ENCODE results near the gene OR9I1. TPM values are rescaled to one million over a fixed set of nuclear protein-coding genes. Genes with fewer than 3 reads are reported as not detected.

OR9I1 gene
- total and polyA plus RNA-seq, 8 donors, result not detected

DNA sequence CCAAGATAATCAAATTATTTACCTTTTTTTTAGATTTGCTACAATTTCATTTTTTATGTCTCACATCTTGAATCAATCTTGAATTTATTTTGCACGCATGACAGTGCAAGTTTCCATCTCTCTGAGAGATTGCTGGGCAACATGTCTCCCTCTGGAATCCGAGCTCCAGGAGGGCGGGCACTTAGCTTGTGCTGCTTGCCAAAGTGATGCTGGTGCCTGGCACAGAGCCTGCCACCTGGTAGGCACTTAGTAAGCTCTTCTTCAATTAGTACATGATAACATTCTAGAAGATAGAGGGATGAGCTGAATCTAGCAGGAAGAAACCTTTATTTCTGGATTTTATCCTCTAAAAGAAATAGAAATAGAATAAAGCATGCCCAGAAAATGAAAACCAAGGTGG lies 27.5 kb upstream of the OR9I1 start:
- WGBS, 5 donors, result 66 to 77% (median 72%) methylated on average over 3 of the region's 3 CpGs
- H3K27ac ChIP-seq, result no peak overlapping the region
- H3K27me3 ChIP-seq, result no peaks in the 10 kb centered on the region
- intact Hi-C loops (cut with DNase I; ENCODE audit: low total_unique reads), result no loop called here
- no peaks in the 10 kb centered on the region for H3K4me1 ChIP-seq
- DNase-seq, result no peak
- no peaks in the 10 kb centered on the region for H3K36me3 ChIP-seq
- TF ChIP-seq CTCF (IDR thresholded peaks at IDR 0.05) (no peak), EP300 (IDR thresholded peaks at IDR 0.05) (no peak), POLR2AphosphoS5 (IDR thresholded peaks at IDR 0.05) (no peak), POLR2A (IDR thresholded peaks at IDR 0.05) (no peak)
- H3K4me3 ChIP-seq, result no peak overlapping the region
- H3K9me3 ChIP-seq, result no peaks in the 10 kb centered on the region

DNA sequence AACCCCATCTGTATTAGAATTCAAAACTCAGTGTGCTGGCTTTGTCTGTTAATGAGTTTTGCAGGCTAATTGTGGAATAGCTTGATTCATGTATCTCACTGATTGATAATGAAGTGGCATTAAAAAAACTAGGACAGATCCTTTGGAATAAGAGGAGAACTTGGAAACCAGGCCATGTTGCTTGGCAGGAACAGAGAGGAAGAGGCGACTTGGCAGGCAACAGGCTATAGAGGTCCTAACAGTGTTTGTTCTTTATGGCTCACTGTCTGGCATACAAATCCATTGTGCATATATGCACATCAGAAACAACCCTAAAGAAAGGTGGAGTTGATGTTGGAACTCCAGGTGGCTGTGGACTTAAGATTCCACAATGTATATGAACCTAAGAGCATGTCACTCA lies 17.4 kb upstream of the OR9I1 start:
- no peaks in the 10 kb centered on the region for H3K9me3 ChIP-seq
- TF ChIP-seq EP300 (IDR thresholded peaks at IDR 0.05) (no peak), CTCF (IDR thresholded peaks at IDR 0.05) (no peak), POLR2AphosphoS5 (IDR thresholded peaks at IDR 0.05) (no peak), POLR2A (IDR thresholded peaks at IDR 0.05) (no peak)
- 77 to 90% (median 81%) methylated on average over 1 of the region's 1 CpG for WGBS, 5 donors
- intact Hi-C loops (cut with DNase I; ENCODE audit: low total_unique reads), result no loop called here
- no peak overlapping the region for H3K4me3 ChIP-seq
- H3K27ac ChIP-seq, result no peak overlapping the region
- no peaks in the 10 kb centered on the region for H3K27me3 ChIP-seq
- no peak for DNase-seq
- H3K4me1 ChIP-seq, result no peaks in the 10 kb centered on the region
- no peaks in the 10 kb centered on the region for H3K36me3 ChIP-seq

DNA sequence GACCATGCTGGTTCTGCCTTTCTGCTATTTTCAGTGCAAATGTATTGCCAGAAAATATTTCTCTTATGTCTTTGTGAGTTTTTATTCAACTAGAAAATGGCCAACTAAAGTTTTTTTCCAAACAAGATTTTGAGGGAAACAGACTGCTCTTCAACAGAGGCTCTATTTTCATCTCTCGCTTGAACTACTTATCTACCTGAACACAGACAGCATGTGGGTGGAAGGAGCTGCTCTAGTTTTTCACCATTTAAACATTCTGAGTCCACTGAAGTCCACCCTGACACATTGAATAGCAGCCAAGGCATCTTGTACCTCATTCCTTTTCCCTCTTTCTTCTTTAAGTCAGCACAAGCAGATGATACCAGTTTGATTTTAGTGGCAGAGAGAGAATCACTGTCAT lies 9.8 kb upstream of the OR9I1 start:
- no peaks in the 10 kb centered on the region for H3K27me3 ChIP-seq
- no peaks in the 10 kb centered on the region for H3K4me1 ChIP-seq
- 79 to 96% (median 85%) methylated on average over 1 of the region's 1 CpG for WGBS, 5 donors
- intact Hi-C loops (cut with DNase I; ENCODE audit: low total_unique reads), result no loop called here
- no peak overlapping the region for H3K27ac ChIP-seq
- no peak overlapping the region for H3K4me3 ChIP-seq
- H3K9me3 ChIP-seq, result no peaks in the 10 kb centered on the region
- no peak for TF ChIP-seq EP300 (IDR thresholded peaks at IDR 0.05)
- no peak for TF ChIP-seq POLR2AphosphoS5 (IDR thresholded peaks at IDR 0.05)
- TF ChIP-seq CTCF (IDR thresholded peaks at IDR 0.05), result no peak
- no peak for TF ChIP-seq POLR2A (IDR thresholded peaks at IDR 0.05)
- DNase-seq, result no peak
- no peaks in the 10 kb centered on the region for H3K36me3 ChIP-seq

DNA sequence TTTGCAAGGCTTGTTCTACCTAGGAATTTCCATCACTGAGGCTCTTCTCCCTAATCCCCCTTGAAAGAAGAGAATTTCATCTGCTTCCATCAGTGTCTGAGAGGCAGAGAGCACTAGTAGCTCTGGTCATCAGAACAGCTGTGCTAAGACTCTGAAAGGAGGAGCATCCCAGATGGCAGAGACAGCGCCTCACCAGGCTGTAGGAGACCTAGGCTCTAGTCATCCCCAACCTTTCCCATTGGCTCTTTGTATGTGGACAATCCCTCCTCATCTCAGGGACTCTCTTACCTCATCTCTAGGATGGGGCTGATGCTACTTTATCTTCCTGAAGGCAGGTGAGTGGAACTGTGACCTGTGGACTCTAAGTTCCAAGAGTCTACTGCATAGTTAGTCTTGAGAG lies 8.8 kb upstream of the OR9I1 start:
- H3K27me3 ChIP-seq, result no peaks in the 10 kb centered on the region
- H3K9me3 ChIP-seq, result no peaks in the 10 kb centered on the region
- no peaks in the 10 kb centered on the region for H3K36me3 ChIP-seq
- DNase-seq, result no peak
- TF ChIP-seq POLR2A (IDR thresholded peaks at IDR 0.05) (no peak), CTCF (IDR thresholded peaks at IDR 0.05) (no peak), EP300 (IDR thresholded peaks at IDR 0.05) (no peak), POLR2AphosphoS5 (IDR thresholded peaks at IDR 0.05) (no peak)
- no peak overlapping the region for H3K27ac ChIP-seq
- intact Hi-C loops (cut with DNase I; ENCODE audit: low total_unique reads), result no loop called here
- H3K4me1 ChIP-seq, result no peaks in the 10 kb centered on the region
- no peak overlapping the region for H3K4me3 ChIP-seq
- WGBS, 5 donors, result 78 to 94% (median 79%) methylated on average over 1 of the region's 1 CpG
